ENCODE measurements around the gene TEAD1. TPM values are rescaled to one million over a fixed set of nuclear protein-coding genes. Genes with fewer than 3 reads are reported as not detected.

TEAD1 gene
- total and polyA plus RNA-seq, 2 experiments from 2014 or later = 24.5 to 103 TPM

DNA sequence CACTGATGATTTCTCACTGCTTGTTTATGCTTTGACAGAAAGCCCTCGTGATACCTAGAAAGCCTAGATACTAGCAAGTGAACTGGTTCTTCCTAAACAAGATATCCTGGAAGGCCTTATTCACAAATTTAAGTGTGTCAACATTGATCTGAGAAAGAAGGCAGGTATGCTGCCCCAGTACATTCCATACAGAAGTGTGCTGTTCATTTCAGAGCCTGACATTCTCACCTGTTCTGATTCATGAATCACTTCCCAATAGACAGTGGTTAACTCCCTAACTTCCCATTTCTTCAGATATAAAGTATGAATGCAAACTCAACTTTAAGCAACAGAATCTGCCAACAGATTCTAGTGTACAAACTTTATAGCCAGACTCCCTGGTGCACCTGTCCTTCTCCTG, 319.4 kb downstream of the TEAD1 start:
- H3K27me3 ChIP-seq (ENCODE audit: insufficient read depth) = no peaks in the 10 kb centered on the region
- peaks cover 5% of the 10 kb centered on the region; the same call in 1 of the 2 replicates for H3K9me2 ChIP-seq (ENCODE audit: insufficient read depth)
- no peaks in the 10 kb centered on the region for H3K4me1 ChIP-seq (ENCODE audit: insufficient read depth)
- H4K20me1 ChIP-seq (replicated peaks; ENCODE audit: insufficient read depth) = no peaks in the 10 kb centered on the region
- TF ChIP-seq NANOG (IDR thresholded peaks at IDR 0.05; ENCODE audit: borderline replicate concordance) (no peak), EZH2 (IDR thresholded peaks at IDR 0.05; ENCODE audit: low read depth, unreplicated experiment) (no peak), ZNF331 (CRISPR knock-in tag; IDR thresholded peaks at IDR 0.05; ENCODE audit: low read depth) (no peak), POLR2AphosphoS5 (IDR thresholded peaks at IDR 0.05; ENCODE audit: low read depth) (no peak), STAT1 (IDR thresholded peaks at IDR 0.05; ENCODE audit: unreplicated experiment) (no peak), CREB1 (CRISPR knock-in tag; IDR thresholded peaks at IDR 0.05; ENCODE audit: low read depth) (no peak), EZH2phosphoT487 (IDR thresholded peaks at IDR 0.05; ENCODE audit: unreplicated experiment) (no peak)
- TF ChIP-seq, protein P1, sequence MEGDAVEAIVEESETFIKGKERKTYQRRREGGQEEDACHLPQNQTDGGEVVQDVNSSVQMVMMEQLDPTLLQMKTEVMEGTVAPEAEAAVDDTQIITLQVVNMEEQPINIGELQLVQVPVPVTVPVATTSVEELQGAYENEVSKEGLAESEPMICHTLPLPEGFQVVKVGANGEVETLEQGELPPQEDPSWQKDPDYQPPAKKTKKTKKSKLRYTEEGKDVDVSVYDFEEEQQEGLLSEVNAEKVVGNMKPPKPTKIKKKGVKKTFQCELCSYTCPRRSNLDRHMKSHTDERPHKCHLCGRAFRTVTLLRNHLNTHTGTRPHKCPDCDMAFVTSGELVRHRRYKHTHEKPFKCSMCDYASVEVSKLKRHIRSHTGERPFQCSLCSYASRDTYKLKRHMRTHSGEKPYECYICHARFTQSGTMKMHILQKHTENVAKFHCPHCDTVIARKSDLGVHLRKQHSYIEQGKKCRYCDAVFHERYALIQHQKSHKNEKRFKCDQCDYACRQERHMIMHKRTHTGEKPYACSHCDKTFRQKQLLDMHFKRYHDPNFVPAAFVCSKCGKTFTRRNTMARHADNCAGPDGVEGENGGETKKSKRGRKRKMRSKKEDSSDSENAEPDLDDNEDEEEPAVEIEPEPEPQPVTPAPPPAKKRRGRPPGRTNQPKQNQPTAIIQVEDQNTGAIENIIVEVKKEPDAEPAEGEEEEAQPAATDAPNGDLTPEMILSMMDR (conservative IDR thresholded peaks at IDR 0.05; ENCODE audit: low read depth in 2 of 2) = no peak
- TF ChIP-seq, protein P2, sequence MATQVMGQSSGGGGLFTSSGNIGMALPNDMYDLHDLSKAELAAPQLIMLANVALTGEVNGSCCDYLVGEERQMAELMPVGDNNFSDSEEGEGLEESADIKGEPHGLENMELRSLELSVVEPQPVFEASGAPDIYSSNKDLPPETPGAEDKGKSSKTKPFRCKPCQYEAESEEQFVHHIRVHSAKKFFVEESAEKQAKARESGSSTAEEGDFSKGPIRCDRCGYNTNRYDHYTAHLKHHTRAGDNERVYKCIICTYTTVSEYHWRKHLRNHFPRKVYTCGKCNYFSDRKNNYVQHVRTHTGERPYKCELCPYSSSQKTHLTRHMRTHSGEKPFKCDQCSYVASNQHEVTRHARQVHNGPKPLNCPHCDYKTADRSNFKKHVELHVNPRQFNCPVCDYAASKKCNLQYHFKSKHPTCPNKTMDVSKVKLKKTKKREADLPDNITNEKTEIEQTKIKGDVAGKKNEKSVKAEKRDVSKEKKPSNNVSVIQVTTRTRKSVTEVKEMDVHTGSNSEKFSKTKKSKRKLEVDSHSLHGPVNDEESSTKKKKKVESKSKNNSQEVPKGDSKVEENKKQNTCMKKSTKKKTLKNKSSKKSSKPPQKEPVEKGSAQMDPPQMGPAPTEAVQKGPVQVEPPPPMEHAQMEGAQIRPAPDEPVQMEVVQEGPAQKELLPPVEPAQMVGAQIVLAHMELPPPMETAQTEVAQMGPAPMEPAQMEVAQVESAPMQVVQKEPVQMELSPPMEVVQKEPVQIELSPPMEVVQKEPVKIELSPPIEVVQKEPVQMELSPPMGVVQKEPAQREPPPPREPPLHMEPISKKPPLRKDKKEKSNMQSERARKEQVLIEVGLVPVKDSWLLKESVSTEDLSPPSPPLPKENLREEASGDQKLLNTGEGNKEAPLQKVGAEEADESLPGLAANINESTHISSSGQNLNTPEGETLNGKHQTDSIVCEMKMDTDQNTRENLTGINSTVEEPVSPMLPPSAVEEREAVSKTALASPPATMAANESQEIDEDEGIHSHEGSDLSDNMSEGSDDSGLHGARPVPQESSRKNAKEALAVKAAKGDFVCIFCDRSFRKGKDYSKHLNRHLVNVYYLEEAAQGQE (IDR thresholded peaks at IDR 0.05; ENCODE audit: unreplicated experiment) = no peak
- TF ChIP-seq, protein P3, sequence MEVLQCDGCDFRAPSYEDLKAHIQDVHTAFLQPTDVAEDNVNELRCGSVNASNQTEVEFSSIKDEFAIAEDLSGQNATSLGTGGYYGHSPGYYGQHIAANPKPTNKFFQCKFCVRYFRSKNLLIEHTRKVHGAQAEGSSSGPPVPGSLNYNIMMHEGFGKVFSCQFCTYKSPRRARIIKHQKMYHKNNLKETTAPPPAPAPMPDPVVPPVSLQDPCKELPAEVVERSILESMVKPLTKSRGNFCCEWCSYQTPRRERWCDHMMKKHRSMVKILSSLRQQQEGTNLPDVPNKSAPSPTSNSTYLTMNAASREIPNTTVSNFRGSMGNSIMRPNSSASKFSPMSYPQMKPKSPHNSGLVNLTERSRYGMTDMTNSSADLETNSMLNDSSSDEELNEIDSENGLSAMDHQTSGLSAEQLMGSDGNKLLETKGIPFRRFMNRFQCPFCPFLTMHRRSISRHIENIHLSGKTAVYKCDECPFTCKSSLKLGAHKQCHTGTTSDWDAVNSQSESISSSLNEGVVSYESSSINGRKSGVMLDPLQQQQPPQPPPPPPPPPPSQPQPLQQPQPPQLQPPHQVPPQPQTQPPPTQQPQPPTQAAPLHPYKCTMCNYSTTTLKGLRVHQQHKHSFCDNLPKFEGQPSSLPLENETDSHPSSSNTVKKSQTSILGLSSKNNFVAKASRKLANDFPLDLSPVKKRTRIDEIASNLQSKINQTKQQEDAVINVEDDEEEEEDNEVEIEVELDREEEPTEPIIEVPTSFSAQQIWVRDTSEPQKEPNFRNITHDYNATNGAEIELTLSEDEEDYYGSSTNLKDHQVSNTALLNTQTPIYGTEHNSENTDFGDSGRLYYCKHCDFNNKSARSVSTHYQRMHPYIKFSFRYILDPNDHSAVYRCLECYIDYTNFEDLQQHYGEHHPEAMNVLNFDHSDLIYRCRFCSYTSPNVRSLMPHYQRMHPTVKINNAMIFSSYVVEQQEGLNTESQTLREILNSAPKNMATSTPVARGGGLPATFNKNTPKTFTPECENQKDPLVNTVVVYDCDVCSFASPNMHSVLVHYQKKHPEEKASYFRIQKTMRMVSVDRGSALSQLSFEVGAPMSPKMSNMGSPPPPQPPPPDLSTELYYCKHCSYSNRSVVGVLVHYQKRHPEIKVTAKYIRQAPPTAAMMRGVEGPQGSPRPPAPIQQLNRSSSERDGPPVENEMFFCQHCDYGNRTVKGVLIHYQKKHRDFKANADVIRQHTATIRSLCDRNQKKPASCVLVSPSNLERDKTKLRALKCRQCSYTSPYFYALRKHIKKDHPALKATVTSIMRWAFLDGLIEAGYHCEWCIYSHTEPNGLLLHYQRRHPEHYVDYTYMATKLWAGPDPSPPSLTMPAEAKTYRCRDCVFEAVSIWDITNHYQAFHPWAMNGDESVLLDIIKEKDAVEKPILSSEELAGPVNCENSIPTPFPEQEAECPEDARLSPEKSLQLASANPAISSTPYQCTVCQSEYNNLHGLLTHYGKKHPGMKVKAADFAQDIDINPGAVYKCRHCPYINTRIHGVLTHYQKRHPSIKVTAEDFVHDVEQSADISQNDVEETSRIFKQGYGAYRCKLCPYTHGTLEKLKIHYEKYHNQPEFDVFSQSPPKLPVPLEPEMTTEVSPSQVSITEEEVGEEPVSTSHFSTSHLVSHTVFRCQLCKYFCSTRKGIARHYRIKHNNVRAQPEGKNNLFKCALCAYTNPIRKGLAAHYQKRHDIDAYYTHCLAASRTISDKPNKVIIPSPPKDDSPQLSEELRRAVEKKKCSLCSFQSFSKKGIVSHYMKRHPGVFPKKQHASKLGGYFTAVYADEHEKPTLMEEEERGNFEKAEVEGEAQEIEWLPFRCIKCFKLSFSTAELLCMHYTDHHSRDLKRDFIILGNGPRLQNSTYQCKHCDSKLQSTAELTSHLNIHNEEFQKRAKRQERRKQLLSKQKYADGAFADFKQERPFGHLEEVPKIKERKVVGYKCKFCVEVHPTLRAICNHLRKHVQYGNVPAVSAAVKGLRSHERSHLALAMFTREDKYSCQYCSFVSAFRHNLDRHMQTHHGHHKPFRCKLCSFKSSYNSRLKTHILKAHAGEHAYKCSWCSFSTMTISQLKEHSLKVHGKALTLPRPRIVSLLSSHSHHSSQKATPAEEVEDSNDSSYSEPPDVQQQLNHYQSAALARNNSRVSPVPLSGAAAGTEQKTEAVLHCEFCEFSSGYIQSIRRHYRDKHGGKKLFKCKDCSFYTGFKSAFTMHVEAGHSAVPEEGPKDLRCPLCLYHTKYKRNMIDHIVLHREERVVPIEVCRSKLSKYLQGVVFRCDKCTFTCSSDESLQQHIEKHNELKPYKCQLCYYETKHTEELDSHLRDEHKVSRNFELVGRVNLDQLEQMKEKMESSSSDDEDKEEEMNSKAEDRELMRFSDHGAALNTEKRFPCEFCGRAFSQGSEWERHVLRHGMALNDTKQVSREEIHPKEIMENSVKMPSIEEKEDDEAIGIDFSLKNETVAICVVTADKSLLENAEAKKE (CRISPR knock-in tag; IDR thresholded peaks at IDR 0.05) = no peak
- H3K27ac ChIP-seq (ENCODE audit: low read depth) = no peak overlapping the region
- H3K4me1 Mint-ChIP-seq = no peaks in the 10 kb centered on the region
- no peak overlapping the region for H3K27ac Mint-ChIP-seq
- no peak overlapping the region for H2AFZ ChIP-seq
- ATAC-seq = no peak
- H3K9me3 Mint-ChIP-seq = peaks cover 10% of the 10 kb centered on the region; the same call in 2 of the 3 replicates
- no peak overlapping the region for H3K4me2 ChIP-seq
- no peaks in the 10 kb centered on the region for H3K79me2 ChIP-seq (replicated peaks; ENCODE audit: insufficient read depth)
- H3K36me3 ChIP-seq (ENCODE audit: insufficient read depth) = no peaks in the 10 kb centered on the region
- DNase-seq (ENCODE audit: low spot score) = no peak
- H3K36me3 Mint-ChIP-seq (ENCODE audit: low read depth) = no peaks in the 10 kb centered on the region
- peaks cover 3% of the 10 kb centered on the region for H3K27me3 Mint-ChIP-seq (ENCODE audit: insufficient read depth, low read depth, poor library complexity)
- no peak overlapping the region for H3K4me3 ChIP-seq
- H3F3A ChIP-seq (replicated peaks; ENCODE audit: low read depth) = no peaks in the 10 kb centered on the region
- H3K4me3 Mint-ChIP-seq = no peak overlapping the region
